ENCODE measurements around the gene STXBP6. TPM values are rescaled to one million over a fixed set of nuclear protein-coding genes. Genes with fewer than 3 reads are reported as not detected.

Gene STXBP6
- total RNA-seq, 1 experiment from 2014 or later = 12.3 TPM

GRCh38 chr14:25042362-25043299, 7.3 kb downstream of the STXBP6 start:
- Histone ChIP-seq H3K36me3 (ENCODE audit: low read depth) (no peaks in the 10 kb centered on the region), H3K27me3 (ENCODE audit: insufficient read depth, low read depth) (no peaks in the 10 kb centered on the region), H3K9me2 (ENCODE audit: insufficient read depth) (no peaks in the 10 kb centered on the region), H2AFZ (no peak overlapping the region), H3K27ac (no peak overlapping the region), H3K79me2 (ENCODE audit: low read depth) (no peaks in the 10 kb centered on the region), H3K4me3 (no peak overlapping the region), H3K4me2 (no peak overlapping the region), H3F3A (ENCODE audit: insufficient read depth, low read depth) (no peaks in the 10 kb centered on the region), H4K20me1 (ENCODE audit: insufficient read depth) (no peaks in the 10 kb centered on the region), H3K9me3 (ENCODE audit: insufficient read depth, low read depth) (no peaks in the 10 kb centered on the region), H3K4me1 (replicated peaks; ENCODE audit: insufficient read depth) (no peaks in the 10 kb centered on the region)
- intact Hi-C loops (cut with micrococcal nuclease; ENCODE audit: unreplicated experiment) = no loop called here
- ChIA-PET POLR2A (ENCODE audit: unreplicated experiment) (no interaction called here), CTCF (no interaction called here)
- no peak for TF ChIP-seq EZH2 (IDR thresholded peaks at IDR 0.05; ENCODE audit: low read depth)
- no peak; the same call in 1 of the 2 replicates for TF ChIP-seq CTCF (conservative IDR thresholded peaks at IDR 0.05)
- BruUV-seq (replicated peaks) = no TSS peak
- DNase-seq = no peak

- intact Hi-C loops (cut with micrococcal nuclease; ENCODE audit: unreplicated experiment) = no loop called here
- POLR2A ChIA-PET (ENCODE audit: unreplicated experiment) = interaction anchor here (0.7 kb wide), 1 partner anchor 12 kb away, joined by 6 read pairs; no protein-coding TSS in a partner anchor
These were observed 8.0 kb downstream of the STXBP6 start for GRCh38 chr14:25041898-25042297.

GRCh38 chr14:25041484-25041883, 8.5 kb downstream of the STXBP6 start:
- no peak overlapping the region for H3K4me3 ChIP-seq
- BruUV-seq (replicated peaks) = no TSS peak
- CTCF ChIA-PET = no interaction called here

More at GRCh38 chr14:25041898-25042297, 8.0 kb downstream of the STXBP6 start:
- H3K36me3 ChIP-seq (ENCODE audit: low read depth) = no peaks in the 10 kb centered on the region
- no peaks in the 10 kb centered on the region for H3K4me1 ChIP-seq (replicated peaks; ENCODE audit: insufficient read depth)
- no peaks in the 10 kb centered on the region for H3K9me3 ChIP-seq (ENCODE audit: insufficient read depth, low read depth)
- H4K20me1 ChIP-seq (ENCODE audit: insufficient read depth) = no peaks in the 10 kb centered on the region
- no peaks in the 10 kb centered on the region for H3K79me2 ChIP-seq (ENCODE audit: low read depth)
- H3F3A ChIP-seq (ENCODE audit: insufficient read depth, low read depth) = no peaks in the 10 kb centered on the region
- CTCF ChIA-PET = no interaction called here
- no peak overlapping the region for H2AFZ ChIP-seq
- TF ChIP-seq CTCF (conservative IDR thresholded peaks at IDR 0.05) = no peak
- no peak for TF ChIP-seq EZH2 (IDR thresholded peaks at IDR 0.05; ENCODE audit: low read depth)
- no peak for DNase-seq
- no peaks in the 10 kb centered on the region for H3K27me3 ChIP-seq (ENCODE audit: insufficient read depth, low read depth)
- no TSS peak for BruUV-seq (replicated peaks)
- H3K4me2 ChIP-seq = no peak overlapping the region
- no peaks in the 10 kb centered on the region for H3K9me2 ChIP-seq (ENCODE audit: insufficient read depth)
- H3K27ac ChIP-seq = no peak overlapping the region
- no peak overlapping the region for H3K4me3 ChIP-seq

More at GRCh38 chr14:25041484-25041883, 8.5 kb downstream of the STXBP6 start:
- Histone ChIP-seq H3K27me3 (ENCODE audit: insufficient read depth, low read depth) (no peaks in the 10 kb centered on the region), H3K27ac (no peak overlapping the region), H2AFZ (no peak overlapping the region), H3K4me1 (replicated peaks; ENCODE audit: insufficient read depth) (no peaks in the 10 kb centered on the region), H3K9me2 (ENCODE audit: insufficient read depth) (no peaks in the 10 kb centered on the region), H3F3A (ENCODE audit: insufficient read depth, low read depth) (no peaks in the 10 kb centered on the region), H3K4me2 (no peak overlapping the region), H3K79me2 (ENCODE audit: low read depth) (no peaks in the 10 kb centered on the region), H3K9me3 (ENCODE audit: insufficient read depth, low read depth) (no peaks in the 10 kb centered on the region), H3K36me3 (ENCODE audit: low read depth) (no peaks in the 10 kb centered on the region), H4K20me1 (ENCODE audit: insufficient read depth) (no peaks in the 10 kb centered on the region)
- no peak for DNase-seq
- POLR2A ChIA-PET (ENCODE audit: unreplicated experiment) = interaction anchor here (0.7 kb wide), 1 partner anchor 11 kb away, joined by 6 read pairs; no protein-coding TSS in a partner anchor
- intact Hi-C loops (cut with micrococcal nuclease; ENCODE audit: unreplicated experiment) = no loop called here
- no peak for TF ChIP-seq EZH2 (IDR thresholded peaks at IDR 0.05; ENCODE audit: low read depth)
- TF ChIP-seq CTCF (conservative IDR thresholded peaks at IDR 0.05) = no peak

Data from PC-9 (cell line).